GF-D8 (cell line): ENCODE measurements around the gene BCR.

Source experiments
- DNase-seq: peaks from one replicate; lab custom pipeline; 2025; lab: John Stamatoyannopoulos, UW

The BCR gene

GRCh38 chr22:23245045-23245798 lies 64.9 kb downstream of the BCR start:
- no peak for DNase-seq

GRCh38 chr22:23245799-23246136 lies 65.5 kb downstream of the BCR start:
- no peak for DNase-seq

GRCh38 chr22:23246982-23247766 lies 66.9 kb downstream of the BCR start:
- DNase-seq, result no peak

GRCh38 chr22:23248583-23248982 lies 68.3 kb downstream of the BCR start:
- no peak for DNase-seq

GRCh38 chr22:23250056-23250784 lies 69.9 kb downstream of the BCR start:
- DNase-seq, result no peak

- DNase-seq, result no peak
Measured at GRCh38 chr22:23250785-23251363, 70.6 kb downstream of the BCR start.

- no peak for DNase-seq
Measured at GRCh38 chr22:23251445-23252093, 71.3 kb downstream of the BCR start.

- DNase-seq, result no peak
Measured at GRCh38 chr22:23253475-23254055, 73.3 kb downstream of the BCR start.

GRCh38 chr22:23255506-23256170 lies 75.3 kb downstream of the BCR start:
- no peak for DNase-seq

- DNase-seq, result no peak
Measured at GRCh38 chr22:23256171-23256932, 76.0 kb downstream of the BCR start.

GRCh38 chr22:23256986-23257888 lies 76.9 kb downstream of the BCR start:
- no peak for DNase-seq

- DNase-seq, result no peak
Measured at GRCh38 chr22:23257889-23258825, 77.8 kb downstream of the BCR start.

GRCh38 chr22:23258826-23259170 lies 78.5 kb downstream of the BCR start:
- no peak for DNase-seq

- DNase-seq, result no peak
Measured at GRCh38 chr22:23259916-23260644, 79.8 kb downstream of the BCR start.

- DNase-seq, result no peak
Measured at GRCh38 chr22:23260645-23261581, 80.6 kb downstream of the BCR start.

- DNase-seq, result no peak
Measured at GRCh38 chr22:23261900-23262450, 81.7 kb downstream of the BCR start.
